Stimulated activated CD4-positive, alpha-beta T cell treated with anti-CD3 and anti-CD28 coated beads, Interleukin-15, amount 100 ng/mL, for 24 hours (primary cell): ENCODE measurements around the gene ABI2.

Experiments used
- DNase-seq: peaks from one replicate; pipeline ENCODE4 v3.0.0-alpha.2; 2020

ABI2 gene

GRCh38 chr2:203431391-203432185, 103.4 kb downstream of the ABI2 start:
- no peak for DNase-seq

GRCh38 chr2:203432811-203433210, 104.6 kb downstream of the ABI2 start:
- DNase-seq: no peak

- no peak for DNase-seq
These were observed 108.3 kb downstream of the ABI2 start for GRCh38 chr2:203436496-203436895.

GRCh38 chr2:203437511-203437910, 109.3 kb downstream of the ABI2 start:
- DNase-seq: no peak

- no peak for DNase-seq
These were observed 110.3 kb downstream of the ABI2 start for GRCh38 chr2:203438528-203438927.

- DNase-seq: no peak
These were observed 112.5 kb downstream of the ABI2 start for GRCh38 chr2:203440671-203441070.

GRCh38 chr2:203441463-203441862, 113.3 kb downstream of the ABI2 start:
- DNase-seq: no peak

GRCh38 chr2:203442463-203442862, 114.3 kb downstream of the ABI2 start:
- DNase-seq: no peak

- DNase-seq: no peak
These were observed 116.5 kb downstream of the ABI2 start for GRCh38 chr2:203444738-203445137.

GRCh38 chr2:203446071-203446481, 117.9 kb downstream of the ABI2 start:
- no peak for DNase-seq

GRCh38 chr2:203446780-203447179, 118.6 kb downstream of the ABI2 start:
- no peak for DNase-seq

GRCh38 chr2:203450561-203450960, 122.4 kb downstream of the ABI2 start:
- DNase-seq: no peak

- DNase-seq: no peak
These were observed 122.8 kb downstream of the ABI2 start for GRCh38 chr2:203451011-203451410.

- DNase-seq: no peak
These were observed 123.5 kb downstream of the ABI2 start for GRCh38 chr2:203451689-203452088.

- DNase-seq: peak; percentile 21
These were observed 125.8 kb downstream of the ABI2 start for GRCh38 chr2:203453858-203454451.

- no peak for DNase-seq
These were observed 127.0 kb downstream of the ABI2 start for GRCh38 chr2:203455209-203455608.

- DNase-seq: no peak
These were observed 133.6 kb downstream of the ABI2 start for GRCh38 chr2:203461746-203462145.

- DNase-seq: no peak
These were observed 134.1 kb downstream of the ABI2 start for GRCh38 chr2:203462308-203462707.

- no peak for DNase-seq
These were observed 135.1 kb downstream of the ABI2 start for GRCh38 chr2:203463266-203463678.

- DNase-seq: no peak
These were observed 141.4 kb downstream of the ABI2 start for GRCh38 chr2:203469546-203469945.

GRCh38 chr2:203470371-203470770, 142.2 kb downstream of the ABI2 start:
- DNase-seq: no peak

GRCh38 chr2:203471323-203471722, 143.1 kb downstream of the ABI2 start:
- DNase-seq: no peak

GRCh38 chr2:203476881-203477280, 148.7 kb downstream of the ABI2 start:
- DNase-seq: no peak

- DNase-seq: no peak
These were observed 152.4 kb downstream of the ABI2 start for GRCh38 chr2:203480623-203481022.
